ENCODE data around the gene FAM184A. TPM values are rescaled to one million over a fixed set of nuclear protein-coding genes. Genes with fewer than 3 reads are reported as not detected.
A peak's percentile ranks its signal among the peaks of the same experiment; 100 is the strongest.

The FAM184A gene
- total and polyA plus RNA-seq, 2 of the 13 experiments (the other 11 are each of a cell fraction or from before 2014, with no cell fraction given) = 7.0 to 18.0 TPM

DNA sequence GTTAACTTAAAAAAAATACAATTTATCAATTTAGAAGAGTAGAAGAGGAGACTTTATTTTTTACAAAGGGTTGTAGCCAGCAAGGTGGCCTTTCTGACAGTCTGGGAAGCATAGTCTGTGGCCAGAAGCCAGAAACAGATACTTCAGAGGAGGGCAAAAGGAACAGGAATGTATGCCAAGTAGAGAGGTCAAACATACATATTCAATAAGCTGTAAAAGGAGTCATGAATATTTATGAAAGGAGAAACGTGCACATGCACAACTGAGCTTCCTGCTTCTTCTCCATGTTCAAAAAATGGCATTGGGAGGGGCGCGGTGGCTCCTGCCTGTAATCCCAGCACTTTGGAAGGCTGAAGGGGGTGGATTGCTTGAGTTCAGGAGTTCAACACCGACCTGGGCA, 43.9 kb upstream of the FAM184A start:
- BruUV-seq (replicated peaks) = no TSS peak
- ChIA-PET CTCF (ENCODE audit: low intra/inter-chr PET ratio, low total read pairs) (no interaction called here), POLR2A (no interaction called here)
- H3K4me2 ChIP-seq (ENCODE audit: low read depth, low read length) = no peak overlapping the region
- intact Hi-C loops (cut with micrococcal nuclease; ENCODE audit: unreplicated experiment) (no loop called here), in situ Hi-C loops (cut with HindIII; ENCODE audit: extremely low pct_ligation_motif_present, low pct_unique_long_range_greater_than_20kb) (no loop called here)
- no peak overlapping the region for H2AFZ ChIP-seq (ENCODE audit: low read length)
- DNase-seq (ENCODE audit: low spot score) (no peak), ATAC-seq (no peak), FAIRE-seq (no peak)
- H3K27ac ChIP-seq (ENCODE audit: extremely low read length, insufficient read depth, low read length) = no peak overlapping the region
- peaks cover 0 to 4% of the 10 kb centered on the region in 2 experiments; a peak in 1 of 5 replicates for H3K27me3 ChIP-seq (ENCODE audit: control insufficient read depth in 1 of 2, insufficient read depth in 2 of 2, low read length in 2 of 2)
- no peaks in the 10 kb centered on the region for H3K36me3 ChIP-seq (replicated peaks in 1 of 2; ENCODE audit: control insufficient read depth in 1 of 2, insufficient read depth in 2 of 2, low read length in 2 of 2)
- TF ChIP-seq HMG20B (CRISPR knock-in tag; conservative IDR thresholded peaks at IDR 0.05) = no peak
- TF ChIP-seq, protein P1, sequence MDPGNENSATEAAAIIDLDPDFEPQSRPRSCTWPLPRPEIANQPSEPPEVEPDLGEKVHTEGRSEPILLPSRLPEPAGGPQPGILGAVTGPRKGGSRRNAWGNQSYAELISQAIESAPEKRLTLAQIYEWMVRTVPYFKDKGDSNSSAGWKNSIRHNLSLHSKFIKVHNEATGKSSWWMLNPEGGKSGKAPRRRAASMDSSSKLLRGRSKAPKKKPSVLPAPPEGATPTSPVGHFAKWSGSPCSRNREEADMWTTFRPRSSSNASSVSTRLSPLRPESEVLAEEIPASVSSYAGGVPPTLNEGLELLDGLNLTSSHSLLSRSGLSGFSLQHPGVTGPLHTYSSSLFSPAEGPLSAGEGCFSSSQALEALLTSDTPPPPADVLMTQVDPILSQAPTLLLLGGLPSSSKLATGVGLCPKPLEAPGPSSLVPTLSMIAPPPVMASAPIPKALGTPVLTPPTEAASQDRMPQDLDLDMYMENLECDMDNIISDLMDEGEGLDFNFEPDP (CRISPR knock-in tag; conservative IDR thresholded peaks at IDR 0.05) = 0 out of 2 replicates have a peak, but pooled peaks have one; percentile 36
- no peaks in the 10 kb centered on the region for H4K20me1 ChIP-seq (ENCODE audit: insufficient read depth, low read length)
- peaks cover 8% of the 10 kb centered on the region; the same call in 1 of the 2 replicates for H3K4me1 ChIP-seq (ENCODE audit: insufficient read depth, low read length)
- H3K79me2 ChIP-seq (ENCODE audit: insufficient read depth, low read length) = no peaks in the 10 kb centered on the region
- no peak overlapping the region for H3K9ac ChIP-seq (ENCODE audit: insufficient read depth, low read depth, low read length)
- H3K9me3 ChIP-seq (ENCODE audit: low read length) = no peaks in the 10 kb centered on the region
- 48% methylated on average over 4 of the region's 4 CpGs for WGBS (ENCODE audit: low lambda C conversion rate)
- no peak overlapping the region for H3K4me3 ChIP-seq (replicated peaks in 1 of 3; ENCODE audit: insufficient read depth in 1 of 3, low read depth in 2 of 3, low read length in 3 of 3)

DNA sequence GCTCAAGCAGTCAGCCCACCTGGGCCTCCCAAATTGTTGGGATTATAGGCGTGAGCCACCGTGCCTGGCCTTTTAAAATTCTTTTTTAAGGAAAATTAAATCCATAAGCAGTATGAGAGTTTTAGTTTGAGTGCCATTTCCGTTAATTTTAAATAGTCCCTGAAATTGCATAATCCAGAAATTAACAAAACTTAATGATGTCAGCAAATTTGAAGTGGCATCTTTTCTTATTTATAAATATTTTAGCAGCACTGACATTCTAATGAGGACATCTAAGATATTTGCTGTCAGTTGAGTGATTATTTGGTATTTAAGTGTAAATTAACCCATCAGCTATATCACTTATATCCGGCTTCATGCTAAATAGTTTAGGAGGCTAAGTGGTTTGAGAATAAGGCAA, 42.9 kb upstream of the FAM184A start:
- intact Hi-C loops (cut with micrococcal nuclease; ENCODE audit: unreplicated experiment) = no loop called here
- H3K36me3 ChIP-seq (replicated peaks in 1 of 2; ENCODE audit: control insufficient read depth in 1 of 2, insufficient read depth in 2 of 2, low read length in 2 of 2) = no peaks in the 10 kb centered on the region
- H4K20me1 ChIP-seq (ENCODE audit: insufficient read depth, low read length) = no peaks in the 10 kb centered on the region
- no peaks in the 10 kb centered on the region for H3K9me3 ChIP-seq (ENCODE audit: low read length)
- H3K4me1 ChIP-seq (ENCODE audit: insufficient read depth, low read length) = peaks cover 8% of the 10 kb centered on the region; the same call in 1 of the 2 replicates
- no peak overlapping the region for H3K9ac ChIP-seq (ENCODE audit: insufficient read depth, low read depth, low read length)
- TF ChIP-seq MAFK (conservative IDR thresholded peaks at IDR 0.05 in 1 of 2, IDR thresholded peaks at IDR 0.05 in 1 of 2; ENCODE audit: low read length in 2 of 2) (peak; percentile 86 to 93), ZMYM3 (CRISPR knock-in tag; IDR thresholded peaks at IDR 0.05) (no peak), MAFF (IDR thresholded peaks at IDR 0.05; ENCODE audit: low read depth, low read length) (peak; percentile 80), KLF6 (CRISPR knock-in tag; IDR thresholded peaks at IDR 0.05) (no peak)
- peaks cover 0 to 6% of the 10 kb centered on the region in 2 experiments; a peak in 1 of 5 replicates for H3K27me3 ChIP-seq (ENCODE audit: control insufficient read depth in 1 of 2, insufficient read depth in 2 of 2, low read length in 2 of 2)
- ChIA-PET POLR2A (no interaction called here), CTCF (ENCODE audit: low intra/inter-chr PET ratio, low total read pairs) (no interaction called here)
- no peak overlapping the region for H3K4me2 ChIP-seq (ENCODE audit: low read depth, low read length)
- H3K4me3 ChIP-seq (replicated peaks in 1 of 3; ENCODE audit: insufficient read depth in 1 of 3, low read depth in 2 of 3, low read length in 3 of 3) = no peak overlapping the region
- BruUV-seq (replicated peaks) = no TSS peak
- ATAC-seq (no peak), FAIRE-seq (no peak), DNase-seq (ENCODE audit: low spot score) (no peak)
- no peak overlapping the region for H2AFZ ChIP-seq (ENCODE audit: low read length)
- in situ Hi-C loops (cut with HindIII; ENCODE audit: extremely low pct_ligation_motif_present, low pct_unique_long_range_greater_than_20kb) = no loop called here
- no peaks in the 10 kb centered on the region for H3K79me2 ChIP-seq (ENCODE audit: insufficient read depth, low read length)
- no peak overlapping the region for H3K27ac ChIP-seq (ENCODE audit: extremely low read length, insufficient read depth, low read length)
- WGBS (ENCODE audit: low lambda C conversion rate) = 57% methylated on average over 4 of the region's 4 CpGs
